ENCODE results near the gene ROM1.

ROM1 gene

DNA sequence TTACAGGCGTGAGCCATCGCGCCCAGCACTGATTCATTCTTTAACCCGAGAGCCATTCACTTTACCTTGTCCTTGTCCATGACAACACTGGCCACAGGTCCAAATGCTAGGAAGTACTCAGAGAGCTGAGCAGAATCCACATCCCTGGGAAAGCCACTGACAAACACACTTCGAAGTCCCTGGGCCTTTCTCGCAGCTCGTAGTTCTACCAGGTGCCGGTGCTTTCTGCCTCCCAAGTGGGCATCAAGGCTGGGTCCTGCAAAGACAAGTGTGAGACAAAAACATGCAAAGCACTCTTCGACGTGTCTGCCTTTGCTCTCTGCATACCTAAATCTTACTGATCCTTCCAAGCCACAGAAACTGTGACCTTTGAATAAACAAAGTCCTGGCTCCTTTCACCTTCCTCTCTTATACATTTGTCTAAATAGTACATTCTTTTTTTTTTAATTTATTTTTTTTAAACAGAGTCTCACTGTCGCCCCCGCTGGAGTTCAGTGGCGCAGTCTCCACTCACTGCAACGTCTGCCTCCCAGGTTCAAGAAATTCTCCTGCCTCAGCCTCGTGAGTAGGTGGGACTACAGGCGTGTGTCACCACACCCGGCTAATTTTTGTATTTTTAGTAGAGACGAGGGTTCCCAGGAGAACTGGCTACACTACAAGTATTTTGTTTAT lies 24.0 kb upstream of the ROM1 start:
- DNase-seq (ENCODE audit: low read depth), result no peak

DNA sequence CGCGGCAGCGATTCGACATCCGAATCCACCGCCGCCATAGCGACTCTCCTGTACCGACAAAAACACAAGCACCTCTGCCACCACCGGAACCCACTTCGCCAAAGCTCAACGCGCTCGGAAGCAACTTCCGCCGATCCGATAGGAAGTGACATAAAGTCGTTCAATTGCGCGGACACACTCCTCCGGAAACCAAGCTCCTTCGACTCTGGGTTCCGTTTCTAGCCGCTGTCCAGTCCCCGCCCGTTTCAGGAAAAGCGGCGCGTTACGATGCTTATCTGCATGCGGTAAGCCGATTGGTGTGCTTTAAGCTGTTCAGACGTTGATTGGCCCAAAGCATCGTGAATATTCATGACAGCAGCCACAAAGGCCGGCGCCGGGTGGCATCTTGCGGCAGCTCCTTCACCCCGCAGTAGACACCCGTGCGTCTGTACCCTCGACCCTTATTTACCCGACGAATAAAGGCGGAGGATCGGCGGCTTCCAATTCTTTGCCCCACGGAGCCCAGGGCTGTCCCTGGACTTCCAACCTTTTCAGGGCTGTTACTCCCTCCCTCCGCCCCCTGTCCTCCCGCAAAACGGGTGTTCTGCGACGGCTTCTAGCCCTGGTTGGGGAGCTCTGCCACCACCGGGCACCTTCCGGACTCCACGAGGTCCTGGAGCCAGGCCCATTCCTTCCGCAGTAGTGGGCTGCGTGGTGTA lies 21.5 kb upstream of the ROM1 start, which contains the start of gene TUT1:
Gene TUT1 (minus strand): TSS at position 76 of the 698 bp plus-strand sequence. CDS start 38 bp downstream, at position 38.
- peak; percentile 99 for DNase-seq (ENCODE audit: low read depth)

DNA sequence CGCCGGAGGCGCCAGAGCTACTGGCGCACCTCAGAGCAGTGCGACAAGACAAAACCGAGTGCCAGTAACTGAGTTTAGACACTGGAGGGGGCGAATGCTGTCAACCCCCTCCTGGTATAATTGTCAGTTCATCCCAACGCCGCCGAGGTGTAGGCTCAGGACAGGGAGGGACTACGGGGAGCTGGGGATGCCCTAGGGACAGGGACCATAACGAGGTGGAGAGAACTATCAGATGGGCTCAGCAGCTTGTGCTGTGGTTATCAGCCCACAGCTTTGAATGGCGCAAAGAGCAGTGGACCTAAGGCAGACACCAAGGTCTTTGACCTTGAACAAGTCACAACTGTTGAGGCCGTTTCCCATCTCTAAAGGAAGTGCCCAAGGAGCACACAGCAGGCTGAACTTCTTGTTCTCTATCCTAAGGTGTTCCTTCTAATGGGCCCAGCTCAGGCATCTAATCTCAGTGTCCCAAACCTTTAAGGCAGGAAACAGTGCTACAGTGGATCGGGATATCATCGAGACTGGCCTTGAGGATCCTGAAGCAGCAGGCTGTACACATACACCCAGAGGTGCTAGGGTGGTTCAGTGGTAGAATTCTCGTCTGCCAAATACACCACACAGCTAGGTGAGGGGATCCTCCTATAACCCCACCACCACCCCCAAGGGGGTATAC lies 20.8 kb upstream of the ROM1 start:
- DNase-seq (ENCODE audit: low read depth), result no peak

DNA sequence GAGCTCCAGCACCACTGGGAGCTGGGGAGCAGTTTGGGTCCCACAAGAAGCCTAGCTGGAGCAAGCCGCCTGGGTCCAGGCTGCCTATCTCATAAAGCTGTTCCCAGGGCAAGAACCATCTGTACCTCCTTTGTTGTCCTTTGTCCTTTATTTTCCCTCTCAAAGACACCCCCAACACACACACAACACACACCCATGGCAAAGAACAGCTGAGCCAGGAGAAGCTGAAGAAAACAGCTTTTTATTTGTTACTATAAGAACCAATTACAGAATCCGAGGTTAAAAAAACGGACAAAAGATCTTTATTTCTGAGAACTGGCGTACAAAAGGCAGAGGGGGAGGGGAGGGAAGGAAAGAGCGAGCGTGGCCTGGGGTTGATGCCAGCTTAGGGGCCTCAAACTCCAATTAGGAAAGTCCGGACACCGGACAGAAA lies 20.1 kb upstream of the ROM1 start:
- DNase-seq (ENCODE audit: low read depth), result no peak

DNA sequence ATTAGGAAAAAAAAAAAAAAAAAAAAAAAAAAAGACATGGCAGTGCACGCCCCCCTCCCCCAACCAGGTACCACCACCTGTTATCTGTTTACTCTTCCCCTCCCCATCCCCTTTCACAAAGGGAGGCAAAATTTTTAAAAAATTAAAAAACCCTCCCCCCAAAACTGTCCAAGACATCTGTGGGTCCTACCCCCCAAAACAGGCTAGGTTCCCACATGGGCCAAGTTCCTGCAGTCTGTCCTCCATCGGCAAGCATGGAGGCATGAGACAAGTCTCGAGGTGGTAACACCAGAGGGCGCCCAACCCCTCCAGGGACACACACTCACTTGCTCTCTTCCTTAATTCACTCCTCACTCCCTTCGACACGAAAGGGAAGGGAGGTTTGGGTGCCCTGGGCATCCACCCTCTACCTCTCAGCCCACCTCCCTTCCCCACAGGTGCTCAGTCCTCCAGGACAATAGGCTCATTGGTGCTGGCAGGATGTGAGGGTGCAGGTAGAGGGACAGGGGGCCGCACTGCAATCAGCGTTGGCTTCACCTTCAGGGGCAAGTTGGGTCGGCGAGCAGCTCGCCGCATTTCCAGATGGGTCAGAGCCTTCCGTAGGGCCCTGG lies 19.5 kb upstream of the ROM1 start:
- DNase-seq (ENCODE audit: low read depth), result no peak

DNA sequence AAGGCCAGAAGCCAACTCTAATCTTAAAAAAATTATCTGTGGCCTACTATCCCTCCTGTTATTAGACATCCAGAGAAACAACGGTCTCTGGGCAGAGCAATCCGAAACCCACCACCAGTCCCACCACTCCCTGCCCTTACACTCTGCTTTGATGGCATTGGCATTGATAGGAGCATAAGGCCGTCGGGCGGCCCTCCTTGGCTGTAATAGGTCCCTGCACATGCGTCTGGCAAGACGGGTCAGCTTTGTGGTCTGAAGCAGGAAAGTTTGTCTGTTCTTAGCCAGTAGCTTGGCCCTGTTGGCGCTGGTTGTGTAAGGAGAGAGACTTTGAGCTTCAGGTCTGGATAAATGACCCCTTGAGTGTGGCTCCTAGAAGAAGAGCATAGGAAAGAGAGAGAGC lies 17.9 kb upstream of the ROM1 start:
- DNase-seq (ENCODE audit: low read depth), result no peak

DNA sequence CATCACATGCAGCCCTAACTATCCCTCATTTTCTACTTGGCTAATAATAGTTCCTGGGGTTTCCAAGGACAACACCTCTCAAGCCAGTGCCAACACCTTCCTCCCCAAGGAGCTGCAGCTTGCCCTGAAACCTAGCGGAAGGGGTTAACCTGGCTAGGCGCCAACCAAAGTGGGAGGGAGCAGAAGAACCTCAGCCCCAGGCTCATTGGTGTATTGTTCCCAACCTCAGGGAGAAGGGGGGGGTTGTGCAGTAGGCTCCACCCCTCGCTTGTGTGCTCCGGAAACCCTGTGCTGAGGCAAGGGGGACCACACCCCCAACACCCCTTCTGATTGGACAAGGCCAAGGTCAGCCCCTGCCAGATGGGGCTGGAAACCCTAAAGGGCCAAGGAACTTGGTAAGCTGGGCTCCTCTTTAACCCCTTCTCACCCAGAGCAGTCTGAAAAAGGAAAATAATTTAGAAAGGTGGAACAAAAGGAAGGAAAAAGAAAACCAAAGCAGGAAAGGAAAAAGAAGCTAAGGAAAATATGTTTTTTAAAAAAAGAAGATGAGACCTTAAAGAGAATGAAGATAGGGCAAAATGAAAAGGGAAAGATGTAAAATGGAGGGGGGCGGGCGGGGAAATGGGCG lies 13.9 kb upstream of the ROM1 start:
- peak; percentile 98 for DNase-seq (ENCODE audit: low read depth)

DNA sequence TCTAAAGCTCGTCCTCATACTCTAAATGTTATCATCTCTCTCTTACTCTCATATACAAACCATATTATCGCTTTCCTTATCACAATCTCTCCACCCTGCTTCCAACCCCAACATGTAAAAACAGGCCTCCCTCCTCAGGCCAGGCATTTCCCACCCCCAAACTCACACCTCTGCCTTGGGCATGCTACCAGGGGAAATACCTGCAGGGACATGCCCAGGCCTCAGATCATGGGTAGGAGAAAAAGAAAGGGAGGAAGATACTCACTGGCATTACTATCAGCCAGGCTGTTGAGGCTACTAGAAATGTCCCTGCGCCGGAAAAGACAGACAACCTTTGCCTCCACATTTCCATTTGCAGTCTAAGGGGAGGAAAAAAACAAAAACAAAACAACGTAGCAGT lies 13.2 kb upstream of the ROM1 start:
- DNase-seq (ENCODE audit: low read depth), result no peak

DNA sequence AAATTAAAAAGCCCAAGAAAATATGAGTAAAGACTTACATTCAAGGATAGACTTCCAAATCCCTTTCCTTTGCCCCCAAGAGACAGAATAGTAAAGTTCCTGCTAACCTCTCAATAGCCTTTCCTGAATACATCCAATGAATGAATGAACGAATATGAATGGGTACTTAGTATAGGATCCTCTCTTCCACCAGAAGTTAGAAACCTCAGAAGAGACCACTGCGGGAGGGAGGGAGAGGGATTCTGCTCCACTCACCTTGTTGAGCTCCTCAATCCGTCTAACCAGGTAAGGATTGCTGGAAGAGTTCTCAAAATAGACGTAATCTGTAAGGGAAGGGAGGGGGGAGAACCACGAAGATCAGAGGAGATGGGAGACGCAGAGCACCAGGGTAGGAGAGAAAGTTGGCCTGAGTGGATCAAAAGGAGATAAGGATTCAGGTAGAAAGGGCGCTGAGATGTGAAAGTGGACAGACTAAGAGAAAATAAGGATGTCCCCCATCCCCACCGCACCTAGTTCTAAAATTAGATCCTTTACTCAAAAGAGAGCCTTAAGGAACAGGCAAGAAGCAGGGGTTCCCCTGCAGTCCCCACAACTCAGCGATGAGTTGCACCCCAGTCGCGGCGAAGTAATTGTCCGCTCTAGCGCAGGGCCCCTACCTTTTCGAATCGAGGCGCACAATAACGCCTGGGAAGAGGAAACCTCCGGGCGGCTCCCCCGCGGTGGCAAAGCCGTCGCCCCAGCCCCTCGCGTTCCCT lies 12.5 kb upstream of the ROM1 start:
- no peak for DNase-seq (ENCODE audit: low read depth)

DNA sequence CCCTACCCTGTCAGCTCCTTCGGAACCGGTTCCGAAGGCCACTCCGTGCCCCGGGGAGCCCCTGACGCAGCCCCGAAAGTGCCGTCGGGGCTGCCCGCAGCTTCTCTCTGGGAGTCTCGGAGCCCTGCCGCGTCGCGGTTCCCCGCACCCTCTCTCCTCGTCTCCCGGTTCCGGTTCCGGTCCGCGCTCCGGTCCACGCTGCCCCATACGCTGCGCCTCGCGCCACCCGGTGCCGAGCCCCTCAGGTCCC lies 12.0 kb upstream of the ROM1 start:
- no peak for DNase-seq (ENCODE audit: low read depth)

DNA sequence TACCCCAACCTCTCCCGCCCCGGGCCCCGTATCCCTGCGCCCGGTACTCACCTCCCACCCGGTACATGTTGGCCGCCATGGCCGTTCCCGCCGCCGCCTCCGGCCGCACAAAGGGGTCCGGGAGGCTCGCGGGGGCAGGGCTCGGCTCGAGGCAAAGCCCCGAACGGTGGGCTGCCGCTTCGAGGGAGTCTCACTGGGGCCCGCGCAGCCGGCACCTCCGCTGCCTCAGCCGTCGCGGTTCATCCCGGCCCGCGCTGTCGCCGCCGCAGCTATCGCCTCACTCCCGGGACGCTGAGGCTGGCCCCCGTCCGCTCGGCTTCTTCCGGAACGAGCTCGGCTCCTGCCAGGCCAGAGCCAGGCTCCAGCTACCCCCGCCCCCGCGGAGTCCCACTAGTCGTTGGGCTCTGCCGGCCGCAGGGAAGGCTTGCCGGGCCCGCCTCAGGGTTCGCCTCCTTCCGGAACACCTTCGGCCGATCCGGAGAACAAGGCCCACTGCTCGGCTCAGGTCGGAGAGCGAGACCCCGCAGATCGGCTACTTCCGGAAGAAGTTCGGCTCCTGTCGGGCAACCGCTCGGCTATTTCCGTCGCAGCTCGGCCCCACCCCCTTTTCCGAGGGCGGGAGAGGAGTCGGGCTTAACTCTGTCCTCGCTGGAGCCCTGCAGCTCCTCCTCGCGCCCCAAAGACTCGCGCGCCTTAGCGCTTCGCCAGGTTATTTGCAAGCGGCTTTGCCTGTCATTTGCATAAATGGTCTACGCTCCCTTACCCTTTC lies 11.5 kb upstream of the ROM1 start, which contains the start of gene MTA2:
Gene MTA2 (minus strand): TSS at position 494 of the 769 bp plus-strand sequence. CDS start 415 bp downstream, at position 79.
- DNase-seq (ENCODE audit: low read depth), result peak; percentile 87

DNA sequence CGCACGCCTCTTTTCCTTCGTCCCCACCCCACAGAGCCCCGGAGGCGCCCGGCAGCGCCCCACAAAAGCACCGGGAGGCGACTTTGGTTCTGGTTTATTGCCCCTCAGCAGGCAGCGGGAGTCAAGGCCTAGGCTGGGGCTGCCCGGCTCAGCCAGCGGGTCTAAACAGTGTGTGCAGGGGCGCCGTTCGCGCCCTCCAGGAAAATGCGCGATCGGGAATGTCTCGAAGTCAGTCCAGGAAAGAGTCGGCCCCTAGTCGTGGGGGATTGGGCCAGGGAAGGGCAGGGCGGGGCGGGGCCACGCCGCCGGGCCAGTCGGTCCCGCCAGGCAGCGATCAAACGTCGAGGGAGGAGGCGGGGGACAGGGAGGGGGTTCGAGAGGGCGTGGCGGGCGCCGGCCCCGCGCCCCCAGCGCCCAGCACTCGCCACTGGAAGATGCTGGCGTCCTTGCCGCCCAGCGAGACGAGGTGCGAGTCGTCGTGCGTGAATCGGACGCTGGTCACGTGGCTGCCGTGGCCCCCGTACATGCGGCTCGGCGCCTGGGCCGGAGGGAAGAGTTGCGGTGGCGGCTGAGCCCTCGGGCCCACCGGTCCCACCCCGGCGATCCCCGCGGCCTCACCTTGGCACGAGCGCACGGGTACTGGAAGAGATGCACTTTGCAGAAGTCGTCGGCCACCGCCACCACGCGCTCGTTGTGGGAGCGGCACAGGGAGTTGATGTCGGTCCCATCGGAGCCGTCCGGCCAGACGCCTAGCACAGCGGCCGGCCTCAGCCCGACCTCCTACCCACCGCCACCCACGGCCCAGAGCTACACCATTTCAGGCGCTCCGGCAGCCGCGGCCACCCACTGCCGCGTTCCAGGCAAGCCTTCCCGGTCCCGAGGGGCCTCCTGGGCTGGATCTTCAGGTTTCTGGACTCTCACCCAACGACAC lies 10.7 kb upstream of the ROM1 start:
- no peak for DNase-seq (ENCODE audit: low read depth)

DNA sequence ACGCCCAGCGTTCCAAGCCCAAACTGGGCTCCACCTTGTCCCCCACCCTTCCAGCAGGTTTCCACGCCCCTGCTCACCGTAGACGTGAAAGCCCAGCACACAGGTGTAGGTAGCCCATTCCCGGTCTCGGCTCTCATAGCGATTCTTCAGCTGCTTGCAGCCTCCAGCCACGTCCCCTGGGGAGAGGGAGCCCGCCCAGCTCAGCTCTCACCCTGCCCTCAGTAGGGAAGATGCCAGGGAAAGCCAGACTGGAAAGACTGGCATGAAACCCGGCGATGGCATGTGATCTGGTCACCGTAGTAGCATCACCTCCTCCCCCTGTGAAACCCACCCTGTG lies 10.0 kb upstream of the ROM1 start:
- DNase-seq (ENCODE audit: low read depth), result no peak

DNA sequence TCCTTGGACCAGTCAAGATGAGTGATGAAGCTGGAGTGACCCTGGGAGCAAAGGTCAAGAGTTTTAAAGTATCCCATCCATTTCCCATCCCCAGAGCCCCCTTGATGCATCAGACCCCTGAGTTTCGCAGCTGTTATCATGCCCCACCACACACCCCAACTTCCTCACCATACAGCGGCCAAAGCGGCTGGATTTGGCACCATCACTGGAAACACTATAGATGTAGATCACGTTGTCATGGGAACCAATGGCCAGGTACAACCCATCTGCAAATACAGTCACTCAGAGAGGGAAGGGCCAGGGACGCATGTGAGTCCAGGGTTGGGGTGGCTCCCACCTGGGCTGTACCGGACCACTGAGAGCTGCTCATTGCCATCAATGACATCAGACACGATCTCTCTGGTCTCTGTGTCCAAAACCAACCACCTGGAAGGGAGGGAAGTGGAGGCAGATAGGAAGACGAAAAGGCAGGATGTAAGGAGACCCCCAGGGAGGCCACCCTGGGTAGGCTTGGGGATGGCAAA lies 9.2 kb upstream of the ROM1 start:
- DNase-seq (ENCODE audit: low read depth), result no peak

DNA sequence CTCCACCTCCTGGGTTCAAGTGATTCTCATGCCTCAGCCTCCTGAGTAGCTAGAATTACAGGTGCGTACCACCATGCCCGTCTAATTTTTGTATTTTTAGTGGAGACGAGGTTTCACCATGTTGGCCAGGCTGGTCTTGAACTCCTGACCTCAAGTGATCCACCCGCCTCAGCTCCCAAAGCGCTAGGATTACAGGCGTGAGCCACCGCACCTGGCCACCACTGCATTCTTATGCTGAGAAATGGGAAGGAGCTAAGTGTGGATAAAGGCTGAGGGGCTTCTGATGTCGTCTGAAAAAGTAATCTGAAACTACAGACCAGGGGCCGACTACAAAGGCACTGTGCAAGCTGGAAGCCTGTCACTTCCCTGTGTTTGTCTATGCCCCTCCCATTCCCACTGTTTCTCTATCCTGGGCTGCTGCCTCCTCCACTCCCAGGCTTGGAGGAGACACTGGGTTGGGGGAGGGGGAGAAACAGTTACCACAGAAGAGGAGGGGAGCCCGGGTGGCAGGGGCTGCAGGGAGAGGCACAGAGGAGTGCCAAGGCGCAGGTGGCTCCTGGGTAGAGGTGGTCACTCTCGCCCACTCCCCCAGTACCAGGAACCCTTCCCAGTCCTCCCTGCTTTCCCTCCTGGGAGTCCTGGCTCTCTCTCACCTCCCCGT lies 8.5 kb upstream of the ROM1 start:
- no peak for DNase-seq (ENCODE audit: low read depth)

DNA sequence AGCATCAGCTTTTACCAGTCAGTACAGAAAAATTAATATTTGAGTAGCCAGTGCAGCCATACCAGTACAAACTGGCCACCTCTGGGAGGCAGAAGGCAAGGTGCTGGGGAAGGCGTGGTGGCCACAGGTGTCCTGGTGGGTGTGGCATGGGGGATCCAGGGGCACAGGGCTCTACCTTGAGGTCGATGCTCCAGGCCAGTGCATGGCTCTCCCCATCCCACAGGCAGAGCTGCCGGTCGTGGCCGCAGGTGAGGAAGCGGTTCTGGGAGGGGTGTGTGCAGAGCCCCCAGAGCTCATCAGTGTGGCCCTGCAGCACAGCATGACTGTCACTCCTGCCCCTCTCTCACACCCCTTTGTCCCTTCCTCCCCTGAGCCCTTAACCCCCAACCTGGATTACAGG lies 7.6 kb upstream of the ROM1 start:
- no peak for DNase-seq (ENCODE audit: low read depth)

DNA sequence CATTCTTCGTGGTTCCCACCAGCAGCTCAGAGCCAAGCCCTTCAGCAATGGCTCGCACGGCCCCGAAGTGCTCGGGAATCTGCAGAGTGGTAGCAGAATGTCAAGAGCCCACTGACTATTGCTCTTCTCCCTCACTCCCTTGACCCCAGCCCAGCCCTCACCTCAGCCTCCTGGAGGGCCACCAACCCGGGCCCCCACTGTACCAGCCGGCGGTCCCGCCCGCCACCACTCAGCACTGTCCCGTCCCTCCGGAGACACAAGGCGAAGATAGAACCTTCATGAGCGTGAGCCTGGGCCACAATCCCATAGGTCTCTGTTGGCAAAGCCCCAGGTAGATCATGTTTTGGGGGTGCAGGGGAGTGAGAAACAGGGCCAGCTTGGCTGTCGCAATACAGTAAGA lies 7.2 kb upstream of the ROM1 start:
- no peak for DNase-seq (ENCODE audit: low read depth)

DNA sequence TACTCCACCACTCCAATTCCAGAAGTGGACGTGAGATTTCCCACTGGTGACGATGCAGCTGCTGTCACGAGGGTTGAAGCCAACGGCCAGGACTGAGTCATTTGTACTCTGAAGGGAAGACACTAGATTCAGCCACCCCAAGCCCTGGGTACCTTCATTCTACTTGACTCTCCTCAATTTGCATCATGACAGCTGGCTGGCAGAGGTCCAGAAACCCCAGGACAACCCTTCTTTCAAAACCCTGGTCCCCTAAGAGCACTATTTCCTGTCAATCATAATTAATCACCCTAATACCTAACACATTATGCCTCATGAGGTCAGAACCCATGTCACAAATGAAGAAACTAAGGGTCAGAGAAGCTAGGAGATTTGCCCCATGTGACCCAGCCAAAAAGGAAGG lies 5.3 kb upstream of the ROM1 start:
- no peak for DNase-seq (ENCODE audit: low read depth)

DNA sequence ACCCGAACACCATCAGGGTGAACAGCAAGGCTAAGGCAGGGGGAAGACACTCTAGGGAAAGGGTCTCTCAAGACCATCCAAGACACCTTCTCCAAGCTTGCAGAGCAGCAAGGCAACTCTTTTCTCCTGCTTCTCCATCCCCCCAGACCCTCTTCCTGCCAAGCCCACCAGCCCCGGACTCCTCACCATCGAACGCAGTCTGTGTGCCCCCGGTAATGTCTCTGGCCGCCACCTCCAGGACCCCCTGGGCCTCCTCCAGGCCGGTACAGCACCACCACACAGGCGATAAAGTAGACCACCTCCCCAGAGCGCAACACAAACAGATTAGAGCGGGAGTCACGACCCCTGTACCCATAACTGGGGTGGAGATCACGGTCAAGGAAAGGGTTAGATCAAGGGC lies 4.3 kb upstream of the ROM1 start:
- no peak for DNase-seq (ENCODE audit: low read depth)
